Progenitor cell of endocrine pancreas (in vitro differentiated cells): ENCODE results near the gene BLID. TPM values are rescaled to one million over a fixed set of nuclear protein-coding genes. Genes with fewer than 3 reads are reported as not detected.

Experiments used
- DNase-seq: peaks from one replicate; pipeline ENCODE4 v3.0.0; 2021; ENCODE audit warnings: low spot score; ENCODE audit not compliant: unreplicated experiment
- H3K27ac Mint-ChIP-seq: 2 replicates; pipeline ENCODE4 v1.8.0; 2021; ENCODE audit warnings: mild to moderate bottlenecking, moderate library complexity, mixed read lengths
- H3K27me3 Mint-ChIP-seq: 2 replicates; pipeline ENCODE4 v1.8.0; 2021; ENCODE audit warnings: mixed read lengths
- H3K36me3 Mint-ChIP-seq: 2 replicates; pipeline ENCODE4 v1.8.0; 2022; ENCODE audit warnings: mixed read lengths; ENCODE audit not compliant: insufficient read depth
- H3K4me1 Mint-ChIP-seq: 2 replicates; pipeline ENCODE4 v1.8.0; 2021; ENCODE audit warnings: low read depth, mixed read lengths
- H3K4me3 Mint-ChIP-seq: 2 replicates; pipeline ENCODE4 v1.8.0; 2021; ENCODE audit warnings: low read depth, mild to moderate bottlenecking, moderate library complexity, mixed read lengths
- H3K9me3 Mint-ChIP-seq: 2 replicates; pipeline ENCODE4 v1.8.0; 2021; ENCODE audit warnings: low read depth, mixed read lengths
- total RNA-seq: library from RNA; stranded (reverse); gene quantifications from 2 replicates; pipeline ENCODE4 v1.2.1, GENCODE V29; 2021
- TF ChIP-seq, protein P1 (sequence below): fragments of 200-600 bp; sonication (generic); IDR thresholded peaks from one replicate; pipeline ENCODE4 v1.5.0; 2021; ENCODE audit warnings: antibody characterized with exemption, mild to moderate bottlenecking; ENCODE audit not compliant: unreplicated experiment

The BLID gene
- total RNA-seq, 1 donor from 2014 or later = not detected

GRCh38 chr11:122146475-122146874 is 30.5 kb upstream of the BLID start:
- no peak for DNase-seq
- TF ChIP-seq, protein P1, sequence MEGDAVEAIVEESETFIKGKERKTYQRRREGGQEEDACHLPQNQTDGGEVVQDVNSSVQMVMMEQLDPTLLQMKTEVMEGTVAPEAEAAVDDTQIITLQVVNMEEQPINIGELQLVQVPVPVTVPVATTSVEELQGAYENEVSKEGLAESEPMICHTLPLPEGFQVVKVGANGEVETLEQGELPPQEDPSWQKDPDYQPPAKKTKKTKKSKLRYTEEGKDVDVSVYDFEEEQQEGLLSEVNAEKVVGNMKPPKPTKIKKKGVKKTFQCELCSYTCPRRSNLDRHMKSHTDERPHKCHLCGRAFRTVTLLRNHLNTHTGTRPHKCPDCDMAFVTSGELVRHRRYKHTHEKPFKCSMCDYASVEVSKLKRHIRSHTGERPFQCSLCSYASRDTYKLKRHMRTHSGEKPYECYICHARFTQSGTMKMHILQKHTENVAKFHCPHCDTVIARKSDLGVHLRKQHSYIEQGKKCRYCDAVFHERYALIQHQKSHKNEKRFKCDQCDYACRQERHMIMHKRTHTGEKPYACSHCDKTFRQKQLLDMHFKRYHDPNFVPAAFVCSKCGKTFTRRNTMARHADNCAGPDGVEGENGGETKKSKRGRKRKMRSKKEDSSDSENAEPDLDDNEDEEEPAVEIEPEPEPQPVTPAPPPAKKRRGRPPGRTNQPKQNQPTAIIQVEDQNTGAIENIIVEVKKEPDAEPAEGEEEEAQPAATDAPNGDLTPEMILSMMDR = no peak

DNA sequence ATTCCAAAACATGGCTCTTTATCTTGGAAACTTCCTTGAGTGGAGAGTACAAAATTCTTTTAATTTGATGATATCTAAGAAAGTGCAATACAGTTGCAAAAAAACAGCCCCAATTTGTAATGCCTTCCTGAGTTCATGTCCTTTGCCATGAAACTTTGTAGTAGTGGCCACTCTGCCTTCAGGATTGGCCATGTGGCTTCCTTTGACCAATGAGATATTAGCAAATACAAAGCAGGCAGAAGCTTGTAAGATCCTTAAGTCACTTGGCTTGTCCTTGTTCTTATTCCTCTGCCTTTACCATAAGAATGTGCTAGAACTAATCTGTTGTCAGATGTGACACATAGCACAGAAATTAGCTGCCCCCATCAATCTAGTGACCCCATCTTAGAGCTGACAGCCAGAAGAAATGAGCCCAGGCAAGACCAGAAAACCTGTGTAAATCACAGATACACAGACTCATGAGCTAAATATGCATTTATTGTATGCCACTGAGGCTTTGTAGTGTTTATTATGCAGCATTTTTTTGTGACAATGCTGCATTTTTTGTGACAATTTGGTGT is 29.8 kb upstream of the BLID start:
- Mint-ChIP-seq H3K4me3 (no peak overlapping the region), H3K36me3 (no peaks in the 10 kb centered on the region), H3K9me3 (no peaks in the 10 kb centered on the region), H3K27ac (no peak overlapping the region), H3K27me3 (peaks cover 8% of the 10 kb centered on the region), H3K4me1 (peaks cover 20% of the 10 kb centered on the region)
- DNase-seq = no peak
- TF ChIP-seq, protein P1 = no peak

More at GRCh38 chr11:122146475-122146874, 30.5 kb upstream of the BLID start:
- H3K27ac Mint-ChIP-seq = no peak overlapping the region
- no peaks in the 10 kb centered on the region for H3K9me3 Mint-ChIP-seq
- no peak overlapping the region for H3K4me3 Mint-ChIP-seq
- no peaks in the 10 kb centered on the region for H3K36me3 Mint-ChIP-seq
- H3K4me1 Mint-ChIP-seq = peaks cover 22% of the 10 kb centered on the region
- H3K27me3 Mint-ChIP-seq = peaks cover 8% of the 10 kb centered on the region

GRCh38 chr11:122144752-122145151 is 28.7 kb upstream of the BLID start:
- Mint-ChIP-seq H3K36me3 (no peaks in the 10 kb centered on the region), H3K9me3 (no peaks in the 10 kb centered on the region), H3K27ac (no peak overlapping the region), H3K4me3 (no peak overlapping the region), H3K4me1 (peaks cover 20% of the 10 kb centered on the region), H3K27me3 (peaks cover 8% of the 10 kb centered on the region)
- TF ChIP-seq, protein P1 = no peak
- no peak for DNase-seq

- Mint-ChIP-seq H3K27ac (peak overlapping the region; percentile 3), H3K4me3 (no peak overlapping the region), H3K36me3 (no peaks in the 10 kb centered on the region), H3K9me3 (no peaks in the 10 kb centered on the region), H3K27me3 (peaks cover 6% of the 10 kb centered on the region), H3K4me1 (peaks cover 27% of the 10 kb centered on the region)
- no peak for DNase-seq
- TF ChIP-seq, protein P1 = no peak
These were observed 25.7 kb upstream of the BLID start for GRCh38 chr11:122141725-122142124.

- TF ChIP-seq, protein P1 = no peak
- no peak for DNase-seq
- peaks cover 6% of the 10 kb centered on the region for H3K27me3 Mint-ChIP-seq
- H3K4me3 Mint-ChIP-seq = no peak overlapping the region
- H3K36me3 Mint-ChIP-seq = no peaks in the 10 kb centered on the region
- no peaks in the 10 kb centered on the region for H3K9me3 Mint-ChIP-seq
- peaks cover 27% of the 10 kb centered on the region for H3K4me1 Mint-ChIP-seq
- no peak overlapping the region for H3K27ac Mint-ChIP-seq
These were observed 24.5 kb upstream of the BLID start for GRCh38 chr11:122140500-122140899.
